Liver (tissue), 9 donors: ENCODE results near the gene ATXN3. TPM values are rescaled to one million over a fixed set of nuclear protein-coding genes. Genes with fewer than 3 reads are reported as not detected.

Experiments
- DNase-seq: peaks from one replicate; pipeline ENCODE4 v3.0.0-alpha.2; 2017; ENCODE audit warnings: low spot score
- H3K27ac ChIP-seq, 2 donors: one replicate each; pipeline ENCODE4 v1.7.0; 2013; ENCODE audit warnings: inconsistent platforms in 2 of 2, low read length in 2 of 2, control low read depth in 1 of 2, low read depth in 1 of 2, mild to moderate bottlenecking in 1 of 2
- H3K27me3 ChIP-seq, 4 donors: one replicate each; pipeline versions ENCODE4 v1.6.1 to v1.7.0; 2013; ENCODE audit warnings: low read length in 3 of 4, inconsistent platforms in 1 of 4, mild to moderate bottlenecking in 1 of 4, moderate library complexity in 1 of 4; ENCODE audit not compliant: control insufficient read depth in 4 of 4, insufficient read depth in 4 of 4
- H3K36me3 ChIP-seq, 4 donors: one replicate each; pipeline versions ENCODE4 v1.6.1 to v1.7.0; 2013; ENCODE audit warnings: low read length in 3 of 4, mild to moderate bottlenecking in 3 of 4, low read depth in 1 of 4, moderate library complexity in 1 of 4; ENCODE audit not compliant: control insufficient read depth in 4 of 4, insufficient read depth in 3 of 4
- H3K4me1 ChIP-seq, 4 donors: one replicate each; pipeline versions ENCODE4 v1.6.1 to v1.7.0; 2013; ENCODE audit warnings: low read length in 3 of 4, mild to moderate bottlenecking in 3 of 4, moderate library complexity in 1 of 4; ENCODE audit not compliant: control insufficient read depth in 4 of 4, insufficient read depth in 4 of 4
- H3K4me3 ChIP-seq, 3 donors: one replicate each; pipeline versions ENCODE4 v1.6.1 to v1.7.0; 2013; ENCODE audit warnings: low read length in 3 of 3, control low read depth in 1 of 3, low read depth in 1 of 3, mild to moderate bottlenecking in 1 of 3
- H3K9ac ChIP-seq, 2 donors: one replicate each; pipeline ENCODE4 v1.7.0; 2013; ENCODE audit warnings: low read length in 2 of 2, mild to moderate bottlenecking in 2 of 2, moderate library complexity in 2 of 2, control low read depth in 1 of 2, low read depth in 1 of 2
- H3K9me3 ChIP-seq, 4 donors: one replicate each; pipeline versions ENCODE4 v1.6.1 to v1.7.0; 2013; ENCODE audit warnings: low read length in 3 of 4; ENCODE audit not compliant: control insufficient read depth in 4 of 4
- EGR1 ChIP-seq, 2 donors: IDR thresholded peaks; 2 replicates each; pipeline ENCODE4 v1.6.1; 2016 to 2018; ENCODE audit warnings: antibody characterized with exemption in 2 of 2, low read depth in 2 of 2
- FOXA1 ChIP-seq: IDR thresholded peaks from 2 replicates; pipeline ENCODE4 v1.6.1; 2016; ENCODE audit warnings: antibody characterized with exemption
- GABPA ChIP-seq, 2 donors: IDR thresholded peaks in 1 of 2; conservative IDR thresholded peaks in 1 of 2; 2 replicates each; pipeline ENCODE4 v1.6.1; 2016; ENCODE audit warnings: antibody characterized with exemption in 2 of 2, mild to moderate bottlenecking in 1 of 2, moderate library complexity in 1 of 2
- HNF4A ChIP-seq, 2 donors: conservative IDR thresholded peaks; 2 replicates each; pipeline ENCODE4 v1.6.1; 2016; ENCODE audit warnings: antibody characterized with exemption in 2 of 2, mild to moderate bottlenecking in 2 of 2
- JUND ChIP-seq, 2 donors: IDR thresholded peaks; 2 replicates each; pipeline ENCODE4 v1.6.1; 2016; ENCODE audit warnings: antibody characterized with exemption in 2 of 2
- NR2F2 ChIP-seq: IDR thresholded peaks from 2 replicates; pipeline ENCODE4 v1.6.1; 2016; ENCODE audit warnings: antibody characterized with exemption
- RAD21 ChIP-seq, 2 donors: IDR thresholded peaks; 2 replicates each; pipeline ENCODE4 v1.6.1; 2016; ENCODE audit warnings: antibody characterized with exemption in 2 of 2, mild to moderate bottlenecking in 2 of 2
- REST ChIP-seq: IDR thresholded peaks from 2 replicates; pipeline ENCODE4 v1.6.1; 2016; ENCODE audit warnings: antibody characterized with exemption, mild to moderate bottlenecking
- RXRA ChIP-seq, 2 donors: IDR thresholded peaks; 2 replicates each; pipeline ENCODE4 v1.6.1; 2017 to 2018; ENCODE audit warnings: antibody characterized with exemption in 2 of 2, mild to moderate bottlenecking in 1 of 2
- SP1 ChIP-seq: IDR thresholded peaks from 2 replicates; pipeline ENCODE4 v1.6.1; 2018; ENCODE audit warnings: antibody characterized with exemption, mild to moderate bottlenecking
- TAF1 ChIP-seq: conservative IDR thresholded peaks from 2 replicates; pipeline ENCODE4 v1.6.1; 2016; ENCODE audit warnings: antibody characterized with exemption, mild to moderate bottlenecking
- WGBS: extraction: QIAGEN DNeasy Blood & Tissue Kit; methylation state at CpG from one replicate; pipeline ENCODE4 v1.1.7; 2013; 5-methylcytosine and 5-hydroxymethylcytosine counted together
- polyA plus RNA-seq, 2 donors: library from polyadenylated mRNA; stranded (reverse) in 1 of 2; unstranded in 1 of 2; fragments of 200-250 nt in 1 of 2; fragments of >200 nt in 1 of 2; fragmentation: Nextera tagmentation in 1 of 2; extraction: Ambion mirVana in 1 of 2; gene quantifications; one replicate each; pipeline versions ENCODE4 v1.2.1 to v1.2.3, GENCODE V29; 2013 to 2015
- total RNA-seq, 2 donors: library from RNA; depleted of rRNA; stranded (reverse); fragments of >200 nt; gene quantifications; one replicate each; pipeline ENCODE4 v1.2.3, GENCODE V29; 2014
- TF ChIP-seq, protein P1 (sequence below): IDR thresholded peaks from 2 replicates; pipeline ENCODE4 v1.6.1; 2016; ENCODE audit warnings: antibody characterized with exemption
- TF ChIP-seq, protein P2 (sequence below): IDR thresholded peaks from 2 replicates; pipeline ENCODE4 v1.6.1; 2016; ENCODE audit warnings: antibody characterized with exemption
- donor health status: healthy.
- donor health status: healthy.
- donor health status: healthy.
- donor health status: healthy.
- donor health status: healthy.

Gene ATXN3
- total and polyA plus RNA-seq, 4 donors, result 3.6 to 17.7 (median 9.1) TPM

GRCh38 chr14:92074555-92074954, 31.8 kb downstream of the ATXN3 start:
- DNase-seq, result no peak
- H3K36me3 ChIP-seq, result peaks cover 2 to 21% (median 12%) of the 10 kb centered on the region in 4 donors

GRCh38 chr14:92058006-92058917, 48.1 kb downstream of the ATXN3 start:
- no peak overlapping the region for H3K9ac ChIP-seq
- no peaks in the 10 kb centered on the region for H3K4me1 ChIP-seq
- no peaks in the 10 kb centered on the region for H3K27me3 ChIP-seq
- H3K4me3 ChIP-seq, result no peak overlapping the region
- no peaks in the 10 kb centered on the region for H3K9me3 ChIP-seq
- H3K27ac ChIP-seq, result no peak overlapping the region
- peaks cover under 1 to 4% (median 3%) of the 10 kb centered on the region in 4 donors for H3K36me3 ChIP-seq
- no peak for DNase-seq
- WGBS, result 90% methylated on average over 9 of the region's 9 CpGs
- TF ChIP-seq, protein P1, sequence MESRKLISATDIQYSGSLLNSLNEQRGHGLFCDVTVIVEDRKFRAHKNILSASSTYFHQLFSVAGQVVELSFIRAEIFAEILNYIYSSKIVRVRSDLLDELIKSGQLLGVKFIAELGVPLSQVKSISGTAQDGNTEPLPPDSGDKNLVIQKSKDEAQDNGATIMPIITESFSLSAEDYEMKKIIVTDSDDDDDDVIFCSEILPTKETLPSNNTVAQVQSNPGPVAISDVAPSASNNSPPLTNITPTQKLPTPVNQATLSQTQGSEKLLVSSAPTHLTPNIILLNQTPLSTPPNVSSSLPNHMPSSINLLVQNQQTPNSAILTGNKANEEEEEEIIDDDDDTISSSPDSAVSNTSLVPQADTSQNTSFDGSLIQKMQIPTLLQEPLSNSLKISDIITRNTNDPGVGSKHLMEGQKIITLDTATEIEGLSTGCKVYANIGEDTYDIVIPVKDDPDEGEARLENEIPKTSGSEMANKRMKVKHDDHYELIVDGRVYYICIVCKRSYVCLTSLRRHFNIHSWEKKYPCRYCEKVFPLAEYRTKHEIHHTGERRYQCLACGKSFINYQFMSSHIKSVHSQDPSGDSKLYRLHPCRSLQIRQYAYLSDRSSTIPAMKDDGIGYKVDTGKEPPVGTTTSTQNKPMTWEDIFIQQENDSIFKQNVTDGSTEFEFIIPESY, result no peak
- TF ChIP-seq FOXA1 (no peak), GABPA (IDR thresholded peaks at IDR 0.05 in 1 of 2, conservative IDR thresholded peaks at IDR 0.05 in 1 of 2) (no peak), HNF4A (conservative IDR thresholded peaks at IDR 0.05) (no peak), EGR1 (IDR thresholded peaks at IDR 0.05; ENCODE audit: low read depth in 2 of 2) (no peak), TAF1 (no peak), SP1 (no peak), JUND (IDR thresholded peaks at IDR 0.05) (no peak)
- TF ChIP-seq, protein P2, sequence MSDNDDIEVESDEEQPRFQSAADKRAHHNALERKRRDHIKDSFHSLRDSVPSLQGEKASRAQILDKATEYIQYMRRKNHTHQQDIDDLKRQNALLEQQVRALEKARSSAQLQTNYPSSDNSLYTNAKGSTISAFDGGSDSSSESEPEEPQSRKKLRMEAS, result no peak

More at GRCh38 chr14:92074555-92074954, 31.8 kb downstream of the ATXN3 start:
- Histone ChIP-seq H3K4me3 (no peak overlapping the region), H3K9me3 (no peaks in the 10 kb centered on the region), H3K9ac (no peak overlapping the region), H3K4me1 (no peaks in the 10 kb centered on the region), H3K27me3 (no peaks in the 10 kb centered on the region), H3K27ac (no peak overlapping the region)
- TF ChIP-seq SP1, result no peak
- TF ChIP-seq REST, result no peak
- no peak for TF ChIP-seq RAD21 (IDR thresholded peaks at IDR 0.05)
- TF ChIP-seq TAF1, result no peak
- TF ChIP-seq, protein P2, result no peak
- no peak for TF ChIP-seq RXRA (IDR thresholded peaks at IDR 0.05)
- no peak for TF ChIP-seq NR2F2
- TF ChIP-seq, protein P1, result no peak
